ENCODE data around the gene TAP1.

Gene TAP1

GRCh38 chr6:32839356-32839755, 14.1 kb downstream of the TAP1 start:
- no peak overlapping the region for H3K4me3 ChIP-seq (ENCODE audit: low read depth, low read length)
- no peak for TF ChIP-seq CTCF (IDR thresholded peaks at IDR 0.05; ENCODE audit: borderline replicate concordance, insufficient read depth, low read depth, low read length)

GRCh38 chr6:32838114-32838958, 15.2 kb downstream of the TAP1 start, which contains the start of gene TAP2:
Gene TAP2 (minus strand): TSS chr6:32838739. CDS start chr6:32838233, 506 bp downstream.
- H3K4me3 ChIP-seq (ENCODE audit: low read depth, low read length) = peak within 1 kb of the TSS; percentile 82
- TF ChIP-seq CTCF (IDR thresholded peaks at IDR 0.05; ENCODE audit: borderline replicate concordance, insufficient read depth, low read depth, low read length) = peak; percentile 93

- TF ChIP-seq CTCF (IDR thresholded peaks at IDR 0.05; ENCODE audit: borderline replicate concordance, insufficient read depth, low read depth, low read length) = no peak
- peak overlapping the region; percentile 82 for H3K4me3 ChIP-seq (ENCODE audit: low read depth, low read length)
These were observed 15.8 kb downstream of the TAP1 start for GRCh38 chr6:32837651-32838113.

GRCh38 chr6:32836873-32837272, 16.6 kb downstream of the TAP1 start:
- TF ChIP-seq CTCF (IDR thresholded peaks at IDR 0.05; ENCODE audit: borderline replicate concordance, insufficient read depth, low read depth, low read length) = no peak
- H3K4me3 ChIP-seq (ENCODE audit: low read depth, low read length) = no peak overlapping the region

GRCh38 chr6:32835167-32835893, 18.2 kb downstream of the TAP1 start:
- no peak overlapping the region for H3K4me3 ChIP-seq (ENCODE audit: low read depth, low read length)
- no peak for TF ChIP-seq CTCF (IDR thresholded peaks at IDR 0.05; ENCODE audit: borderline replicate concordance, insufficient read depth, low read depth, low read length)

GRCh38 chr6:32833664-32834063, 19.8 kb downstream of the TAP1 start:
- no peak for TF ChIP-seq CTCF (IDR thresholded peaks at IDR 0.05; ENCODE audit: borderline replicate concordance, insufficient read depth, low read depth, low read length)
- H3K4me3 ChIP-seq (ENCODE audit: low read depth, low read length) = no peak overlapping the region
